OCI-LY3 (cell line): ENCODE results near the gene EPB41L4A.

Source experiments
- EZH2phosphoT487 ChIP-seq: fragments of 200-600 bp; shearing (Covaris generic); IDR thresholded peaks from 2 replicates; pipeline ENCODE4 v1.6.1; 2018; ENCODE audit warnings: antibody characterized with exemption, mixed run types, low read depth
- TF ChIP-seq, protein P1 (sequence below): fragments of 200-600, 300-600 bp; sonication (generic); IDR thresholded peaks from 2 replicates; pipeline ENCODE4 v1.5.1; 2014; ENCODE audit warnings: antibody characterized with exemption, low read length, low read depth

DNA sequence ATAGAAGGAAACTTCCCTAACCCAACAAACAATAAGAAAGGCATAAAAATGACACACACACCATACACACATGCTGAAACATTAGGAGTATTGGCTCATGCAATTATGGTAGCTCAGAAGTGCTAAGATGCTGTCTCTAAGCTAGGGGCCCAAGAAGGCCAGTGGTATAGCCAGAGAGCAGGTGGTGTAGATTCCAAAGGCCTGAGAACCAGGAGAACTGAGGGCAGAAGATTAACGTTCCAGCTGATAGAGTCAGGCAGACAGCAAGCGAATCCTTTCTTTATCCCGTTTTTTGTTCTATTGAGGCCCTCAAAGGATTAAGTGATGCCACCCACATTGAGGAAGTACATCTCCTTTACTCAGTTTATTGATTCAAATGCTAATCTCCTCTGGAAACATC is 262.9 kb downstream of the EPB41L4A start:
- TF ChIP-seq, protein P1, sequence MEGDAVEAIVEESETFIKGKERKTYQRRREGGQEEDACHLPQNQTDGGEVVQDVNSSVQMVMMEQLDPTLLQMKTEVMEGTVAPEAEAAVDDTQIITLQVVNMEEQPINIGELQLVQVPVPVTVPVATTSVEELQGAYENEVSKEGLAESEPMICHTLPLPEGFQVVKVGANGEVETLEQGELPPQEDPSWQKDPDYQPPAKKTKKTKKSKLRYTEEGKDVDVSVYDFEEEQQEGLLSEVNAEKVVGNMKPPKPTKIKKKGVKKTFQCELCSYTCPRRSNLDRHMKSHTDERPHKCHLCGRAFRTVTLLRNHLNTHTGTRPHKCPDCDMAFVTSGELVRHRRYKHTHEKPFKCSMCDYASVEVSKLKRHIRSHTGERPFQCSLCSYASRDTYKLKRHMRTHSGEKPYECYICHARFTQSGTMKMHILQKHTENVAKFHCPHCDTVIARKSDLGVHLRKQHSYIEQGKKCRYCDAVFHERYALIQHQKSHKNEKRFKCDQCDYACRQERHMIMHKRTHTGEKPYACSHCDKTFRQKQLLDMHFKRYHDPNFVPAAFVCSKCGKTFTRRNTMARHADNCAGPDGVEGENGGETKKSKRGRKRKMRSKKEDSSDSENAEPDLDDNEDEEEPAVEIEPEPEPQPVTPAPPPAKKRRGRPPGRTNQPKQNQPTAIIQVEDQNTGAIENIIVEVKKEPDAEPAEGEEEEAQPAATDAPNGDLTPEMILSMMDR = no peak
- no peak for TF ChIP-seq EZH2phosphoT487
